Nephron (organoid): Measurements from ENCODE around the gene BAIAP2L2.

ENCODE experiments used
- H3K27ac Mint-ChIP-seq, 3 experiments: 2 replicates each; pipeline ENCODE4 v1.8.0; 2020; ENCODE audit warnings: mixed read lengths in 3 of 3, mild to moderate bottlenecking in 2 of 3, moderate library complexity in 1 of 3
- H3K27me3 Mint-ChIP-seq: 2 replicates; pipeline ENCODE4 v1.8.0; 2021; ENCODE audit warnings: low read depth, mild to moderate bottlenecking, moderate library complexity, mixed read lengths
- H3K36me3 Mint-ChIP-seq: 2 replicates; pipeline ENCODE4 v1.8.0; 2020; ENCODE audit warnings: low read depth, mixed read lengths
- H3K4me1 Mint-ChIP-seq: 2 replicates; pipeline ENCODE4 v1.8.0; 2020; ENCODE audit warnings: mixed read lengths
- H3K4me3 Mint-ChIP-seq, 3 experiments: 2 replicates each; pipeline ENCODE4 v1.8.0; 2020; ENCODE audit warnings: mild to moderate bottlenecking in 3 of 3, mixed read lengths in 3 of 3, moderate library complexity in 2 of 3
- H3K9me3 Mint-ChIP-seq: 2 replicates; pipeline ENCODE4 v1.8.0; 2020; ENCODE audit warnings: mixed read lengths
- CTCF ChIP-seq, 3 experiments: fragments of 200-600 bp; sonication (generic); IDR thresholded peaks; one replicate each; pipeline ENCODE4 v1.5.0; 2021; ENCODE audit warnings: antibody characterized with exemption in 3 of 3; ENCODE audit not compliant: unreplicated experiment in 3 of 3

Gene BAIAP2L2

GRCh38 chr22:38138961-38139360 lies 28.5 kb upstream of the BAIAP2L2 start:
- H3K27ac Mint-ChIP-seq, result no peak overlapping the region
- H3K4me1 Mint-ChIP-seq, result no peaks in the 10 kb centered on the region
- H3K4me3 Mint-ChIP-seq, result no peak overlapping the region
- TF ChIP-seq CTCF (IDR thresholded peaks at IDR 0.05; ENCODE audit: unreplicated experiment in 3 of 3), result no peak
- no peaks in the 10 kb centered on the region for H3K9me3 Mint-ChIP-seq
- H3K36me3 Mint-ChIP-seq, result peaks cover 23% of the 10 kb centered on the region
- H3K27me3 Mint-ChIP-seq, result no peaks in the 10 kb centered on the region

- H3K4me1 Mint-ChIP-seq, result no peaks in the 10 kb centered on the region
- no peak overlapping the region for H3K27ac Mint-ChIP-seq
- H3K36me3 Mint-ChIP-seq, result peaks cover 22% of the 10 kb centered on the region
- TF ChIP-seq CTCF (IDR thresholded peaks at IDR 0.05; ENCODE audit: unreplicated experiment in 3 of 3), result no peak
- no peaks in the 10 kb centered on the region for H3K9me3 Mint-ChIP-seq
- H3K4me3 Mint-ChIP-seq, result no peak overlapping the region
- H3K27me3 Mint-ChIP-seq, result no peaks in the 10 kb centered on the region
Measured at GRCh38 chr22:38137876-38138687, 27.6 kb upstream of the BAIAP2L2 start.

- Mint-ChIP-seq H3K36me3 (peaks cover 28% of the 10 kb centered on the region), H3K9me3 (no peaks in the 10 kb centered on the region), H3K4me3 (no peak overlapping the region), H3K27ac (no peak overlapping the region), H3K27me3 (no peaks in the 10 kb centered on the region), H3K4me1 (no peaks in the 10 kb centered on the region)
- TF ChIP-seq CTCF (IDR thresholded peaks at IDR 0.05; ENCODE audit: unreplicated experiment in 3 of 3), result no peak
Measured at GRCh38 chr22:38136607-38137006, 26.1 kb upstream of the BAIAP2L2 start.

GRCh38 chr22:38135133-38135706 lies 24.7 kb upstream of the BAIAP2L2 start:
- no peak for TF ChIP-seq CTCF (IDR thresholded peaks at IDR 0.05; ENCODE audit: unreplicated experiment in 3 of 3)
- H3K4me3 Mint-ChIP-seq, result no peak overlapping the region
- peaks cover 28% of the 10 kb centered on the region for H3K36me3 Mint-ChIP-seq
- no peaks in the 10 kb centered on the region for H3K4me1 Mint-ChIP-seq
- H3K27ac Mint-ChIP-seq, result no peak overlapping the region
- no peaks in the 10 kb centered on the region for H3K9me3 Mint-ChIP-seq
- no peaks in the 10 kb centered on the region for H3K27me3 Mint-ChIP-seq

GRCh38 chr22:38133331-38133730 lies 22.8 kb upstream of the BAIAP2L2 start:
- no peaks in the 10 kb centered on the region for H3K9me3 Mint-ChIP-seq
- no peaks in the 10 kb centered on the region for H3K4me1 Mint-ChIP-seq
- H3K27ac Mint-ChIP-seq, result no peak overlapping the region
- H3K4me3 Mint-ChIP-seq, result no peak overlapping the region
- H3K27me3 Mint-ChIP-seq, result no peaks in the 10 kb centered on the region
- H3K36me3 Mint-ChIP-seq, result peaks cover 28% of the 10 kb centered on the region
- no peak for TF ChIP-seq CTCF (IDR thresholded peaks at IDR 0.05; ENCODE audit: unreplicated experiment in 3 of 3)

- no peak for TF ChIP-seq CTCF (IDR thresholded peaks at IDR 0.05; ENCODE audit: unreplicated experiment in 3 of 3)
- Mint-ChIP-seq H3K4me3 (no peak overlapping the region), H3K36me3 (peaks cover 28% of the 10 kb centered on the region), H3K27ac (no peak overlapping the region), H3K4me1 (no peaks in the 10 kb centered on the region), H3K27me3 (no peaks in the 10 kb centered on the region), H3K9me3 (no peaks in the 10 kb centered on the region)
Measured at GRCh38 chr22:38132794-38133193, 22.3 kb upstream of the BAIAP2L2 start.
